Mesothelial cell of epicardium (in vitro differentiated cells): ENCODE results near the gene HPX. TPM values are rescaled to one million over a fixed set of nuclear protein-coding genes. Genes with fewer than 3 reads are reported as not detected.

Source experiments
- DNase-seq, 2 experiments: peaks; one replicate each; pipeline ENCODE4 v3.0.0; 2021; ENCODE audit warnings: low spot score in 2 of 2; ENCODE audit not compliant: unreplicated experiment in 2 of 2
- H3K27ac Mint-ChIP-seq: 2 replicates; pipeline ENCODE4 v1.8.0; 2021; ENCODE audit warnings: mixed read lengths
- H3K27me3 Mint-ChIP-seq: 2 replicates; pipeline ENCODE4 v1.8.0; 2021; ENCODE audit warnings: low read depth, mixed read lengths
- H3K36me3 Mint-ChIP-seq: 2 replicates; pipeline ENCODE4 v1.8.0; 2021; ENCODE audit warnings: mixed read lengths
- H3K4me1 Mint-ChIP-seq: 2 replicates; pipeline ENCODE4 v1.8.0; 2021; ENCODE audit warnings: mixed read lengths
- H3K4me3 Mint-ChIP-seq: 2 replicates; pipeline ENCODE4 v1.8.0; 2021; ENCODE audit warnings: mild to moderate bottlenecking, moderate library complexity, mixed read lengths
- H3K9me3 Mint-ChIP-seq: 2 replicates; pipeline ENCODE4 v1.8.0; 2021; ENCODE audit warnings: mixed read lengths
- total RNA-seq: library from RNA; stranded (reverse); gene quantifications from 3 replicates; pipeline ENCODE4 v1.2.1, GENCODE V29; 2021
- TF ChIP-seq, protein P1 (sequence below): fragments of 200-600 bp; sonication (generic); IDR thresholded peaks from one replicate; pipeline ENCODE4 v1.5.0; 2021; ENCODE audit warnings: antibody characterized with exemption; ENCODE audit not compliant: unreplicated experiment

HPX gene
- total RNA-seq, 1 donor from 2014 or later = 9.9 TPM

DNA sequence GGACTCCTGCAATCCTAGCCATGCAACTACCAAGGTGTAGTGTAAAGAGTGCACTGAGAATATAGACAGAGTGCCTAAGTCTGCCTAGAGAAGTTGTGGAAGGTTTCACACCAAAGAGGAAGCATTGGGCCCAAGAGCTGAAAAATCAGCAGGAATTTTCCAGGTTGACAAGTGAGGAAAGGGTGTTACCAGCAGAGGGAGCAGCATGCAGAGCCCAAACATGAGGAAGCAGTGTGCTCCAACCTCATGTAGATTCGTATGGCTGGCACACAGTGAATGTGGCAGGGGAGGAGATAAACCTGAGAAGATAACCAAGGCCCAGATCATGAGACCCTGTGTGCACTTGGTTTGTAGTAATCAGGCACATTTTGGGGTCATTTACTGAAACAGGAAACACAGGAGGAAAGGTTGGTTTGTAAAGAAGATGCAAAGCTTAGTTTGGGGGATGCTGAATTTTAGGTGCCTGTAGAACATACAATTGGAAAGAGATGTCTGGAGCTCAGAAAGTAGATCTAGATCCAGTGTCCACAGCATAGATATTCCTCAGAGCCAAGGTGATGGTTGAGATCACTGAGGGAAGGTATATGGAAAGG lies 1.7 kb downstream of the HPX start:
- peaks cover 2% of the 10 kb centered on the region for H3K4me1 Mint-ChIP-seq
- H3K27ac Mint-ChIP-seq = no peak overlapping the region
- no peak overlapping the region for H3K4me3 Mint-ChIP-seq
- no peaks in the 10 kb centered on the region for H3K36me3 Mint-ChIP-seq
- DNase-seq = no peak
- H3K9me3 Mint-ChIP-seq = no peaks in the 10 kb centered on the region
- H3K27me3 Mint-ChIP-seq = no peaks in the 10 kb centered on the region
- TF ChIP-seq, protein P1, sequence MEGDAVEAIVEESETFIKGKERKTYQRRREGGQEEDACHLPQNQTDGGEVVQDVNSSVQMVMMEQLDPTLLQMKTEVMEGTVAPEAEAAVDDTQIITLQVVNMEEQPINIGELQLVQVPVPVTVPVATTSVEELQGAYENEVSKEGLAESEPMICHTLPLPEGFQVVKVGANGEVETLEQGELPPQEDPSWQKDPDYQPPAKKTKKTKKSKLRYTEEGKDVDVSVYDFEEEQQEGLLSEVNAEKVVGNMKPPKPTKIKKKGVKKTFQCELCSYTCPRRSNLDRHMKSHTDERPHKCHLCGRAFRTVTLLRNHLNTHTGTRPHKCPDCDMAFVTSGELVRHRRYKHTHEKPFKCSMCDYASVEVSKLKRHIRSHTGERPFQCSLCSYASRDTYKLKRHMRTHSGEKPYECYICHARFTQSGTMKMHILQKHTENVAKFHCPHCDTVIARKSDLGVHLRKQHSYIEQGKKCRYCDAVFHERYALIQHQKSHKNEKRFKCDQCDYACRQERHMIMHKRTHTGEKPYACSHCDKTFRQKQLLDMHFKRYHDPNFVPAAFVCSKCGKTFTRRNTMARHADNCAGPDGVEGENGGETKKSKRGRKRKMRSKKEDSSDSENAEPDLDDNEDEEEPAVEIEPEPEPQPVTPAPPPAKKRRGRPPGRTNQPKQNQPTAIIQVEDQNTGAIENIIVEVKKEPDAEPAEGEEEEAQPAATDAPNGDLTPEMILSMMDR = peak; percentile 43

DNA sequence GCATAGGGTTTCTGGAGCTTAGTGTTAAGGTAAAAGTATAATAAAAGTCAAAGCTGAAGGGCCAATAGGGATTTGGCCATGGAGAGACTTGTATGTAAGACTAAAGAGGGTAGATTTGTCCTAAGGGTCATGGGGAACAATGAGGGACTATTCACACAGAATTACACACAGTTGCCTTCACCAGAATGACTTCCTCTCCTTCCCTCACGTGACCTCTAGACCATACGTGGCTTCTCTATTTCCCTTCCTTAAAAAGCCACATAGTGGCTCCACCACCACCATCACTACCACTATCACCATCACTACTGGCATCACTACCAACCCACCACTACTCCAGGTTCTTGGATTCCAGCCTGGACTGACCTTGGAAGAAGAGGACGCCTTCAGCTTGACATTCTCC lies 2.8 kb downstream of the HPX start:
- Mint-ChIP-seq H3K27me3 (no peaks in the 10 kb centered on the region), H3K4me1 (peaks cover 2% of the 10 kb centered on the region), H3K9me3 (no peaks in the 10 kb centered on the region), H3K4me3 (no peak overlapping the region), H3K36me3 (no peaks in the 10 kb centered on the region), H3K27ac (no peak overlapping the region)
- TF ChIP-seq, protein P1 = no peak
- DNase-seq = no peak

DNA sequence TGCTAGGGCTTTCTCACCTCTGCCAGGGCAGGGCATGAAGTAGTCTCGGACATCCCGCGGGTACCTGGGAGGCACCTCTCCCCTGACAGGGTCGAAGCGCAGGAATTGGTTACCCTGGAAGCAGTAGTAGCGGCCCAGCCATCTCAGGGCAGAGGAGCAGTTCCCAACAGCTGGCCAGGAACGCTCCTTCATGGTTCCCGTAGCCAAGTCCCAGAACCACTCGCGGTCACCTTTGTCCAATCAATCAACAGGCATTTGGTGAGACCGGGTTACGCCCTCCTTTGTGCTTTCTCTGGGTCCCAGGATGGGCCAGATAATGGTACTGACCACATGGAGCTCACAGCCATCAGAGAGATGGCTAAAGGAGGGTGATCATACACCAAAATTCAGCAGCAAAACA lies 3.4 kb downstream of the HPX start:
- Mint-ChIP-seq H3K4me3 (no peak overlapping the region), H3K27ac (no peak overlapping the region), H3K27me3 (no peaks in the 10 kb centered on the region), H3K9me3 (no peaks in the 10 kb centered on the region), H3K36me3 (no peaks in the 10 kb centered on the region), H3K4me1 (peaks cover 2% of the 10 kb centered on the region)
- no peak for DNase-seq
- TF ChIP-seq, protein P1 = no peak

DNA sequence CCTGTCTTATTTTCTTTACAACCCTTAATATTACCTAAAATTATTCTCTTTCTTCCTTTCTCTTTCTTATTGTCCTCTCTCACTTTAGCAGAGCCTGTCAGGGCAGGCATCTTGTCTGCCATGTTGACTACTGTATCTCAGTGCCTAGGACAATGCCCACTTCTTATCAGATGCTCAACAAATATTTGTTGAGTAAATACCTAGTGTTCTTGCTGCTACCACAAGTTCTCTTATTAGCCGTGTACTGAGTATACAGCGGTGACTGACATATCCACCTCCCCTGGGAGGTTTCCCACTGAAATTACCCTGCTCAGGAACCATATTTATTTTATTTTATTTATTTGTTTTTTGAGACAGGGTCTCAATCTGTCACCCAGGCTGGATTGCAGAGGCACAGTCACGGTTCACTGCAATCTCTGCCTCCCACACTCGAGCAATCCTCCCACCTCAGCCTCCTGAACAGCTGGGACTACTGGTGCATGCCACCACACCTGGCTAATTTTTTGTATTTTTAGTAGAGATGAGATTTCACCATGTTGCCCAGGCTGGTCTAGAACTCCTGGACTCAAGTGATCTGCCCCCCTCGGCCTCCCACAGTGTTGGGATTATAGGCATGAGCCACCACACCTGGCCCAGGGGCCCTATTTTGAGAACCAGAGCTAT lies 6.7 kb downstream of the HPX start:
- DNase-seq = no peak
- peaks cover 5% of the 10 kb centered on the region for H3K4me1 Mint-ChIP-seq
- TF ChIP-seq, protein P1 = no peak
- H3K4me3 Mint-ChIP-seq = no peak overlapping the region
- no peaks in the 10 kb centered on the region for H3K27me3 Mint-ChIP-seq
- H3K36me3 Mint-ChIP-seq = no peaks in the 10 kb centered on the region
- no peaks in the 10 kb centered on the region for H3K9me3 Mint-ChIP-seq
- H3K27ac Mint-ChIP-seq = no peak overlapping the region

DNA sequence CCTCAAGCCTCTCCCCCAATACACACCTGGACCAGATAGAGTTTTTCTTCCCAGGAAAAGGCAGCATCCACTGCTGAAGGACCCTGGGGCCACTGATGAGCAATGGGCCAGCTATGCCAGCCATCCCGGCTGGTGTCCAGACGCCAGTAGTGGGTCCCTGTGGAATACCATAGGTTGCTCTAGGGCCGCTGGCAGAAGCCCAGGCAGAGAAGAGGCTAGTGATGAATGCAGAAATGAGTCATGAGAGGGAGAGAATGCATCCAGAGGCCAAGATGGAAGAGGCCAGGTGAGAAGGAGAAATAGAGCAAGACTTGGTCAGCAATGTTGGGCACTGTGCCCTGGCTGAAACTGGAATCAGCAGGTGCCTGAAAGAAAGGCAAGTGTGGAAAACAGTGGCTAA lies 8.9 kb downstream of the HPX start:
- Mint-ChIP-seq H3K27me3 (no peaks in the 10 kb centered on the region), H3K36me3 (no peaks in the 10 kb centered on the region), H3K27ac (no peak overlapping the region), H3K4me3 (no peak overlapping the region), H3K4me1 (peaks cover 5% of the 10 kb centered on the region), H3K9me3 (no peaks in the 10 kb centered on the region)
- DNase-seq = no peak
- TF ChIP-seq, protein P1 = no peak
